ENCODE measurements around the gene AQP1.
A peak's percentile ranks its signal among the peaks of the same experiment; 100 is the strongest.

AQP1 gene

DNA sequence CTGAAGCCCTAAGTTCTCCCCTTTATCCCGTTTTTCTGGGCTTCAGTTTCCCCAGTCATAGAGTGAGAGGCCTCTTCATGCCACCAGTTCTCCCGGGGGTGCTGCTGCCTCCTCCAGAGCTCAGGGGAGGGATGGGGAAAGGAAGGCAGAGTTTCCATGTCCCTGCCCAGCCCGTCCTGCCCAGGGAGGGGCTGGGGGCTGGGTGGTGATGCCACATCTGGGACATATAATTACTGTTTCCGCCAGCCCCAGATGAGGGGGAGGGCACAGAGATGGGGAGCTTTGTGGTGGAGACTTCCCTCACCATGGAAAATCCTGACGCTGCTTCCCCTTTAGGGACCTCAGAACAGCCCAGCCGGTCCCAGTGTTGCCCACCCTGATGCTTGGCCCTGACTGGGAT lies 4.1 kb downstream of the AQP1 start:
- no peak for DNase-seq
- intact Hi-C loops (cut with DNase I): no loop called here

DNA sequence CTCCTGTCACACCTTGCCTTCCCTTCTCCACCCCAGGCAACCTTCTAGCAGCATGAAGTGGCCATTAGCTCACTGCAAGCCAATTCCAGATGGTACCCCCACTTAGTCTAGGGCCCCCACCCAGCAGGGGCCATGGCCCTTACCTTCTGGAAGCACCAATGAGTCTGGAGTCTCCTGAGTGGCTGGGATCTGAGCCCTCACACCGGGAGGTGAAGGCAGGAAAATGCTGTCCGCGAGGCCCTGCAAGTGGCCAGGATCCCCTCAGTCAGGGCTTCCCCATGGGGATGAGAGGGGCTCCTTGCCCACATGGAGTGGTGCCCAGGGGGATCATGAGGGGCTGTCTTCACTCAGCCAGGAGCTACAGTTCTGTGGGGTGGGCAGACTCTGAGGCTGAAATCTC lies 4.6 kb downstream of the AQP1 start:
- intact Hi-C loops (cut with DNase I): no loop called here
- no peak for DNase-seq

DNA sequence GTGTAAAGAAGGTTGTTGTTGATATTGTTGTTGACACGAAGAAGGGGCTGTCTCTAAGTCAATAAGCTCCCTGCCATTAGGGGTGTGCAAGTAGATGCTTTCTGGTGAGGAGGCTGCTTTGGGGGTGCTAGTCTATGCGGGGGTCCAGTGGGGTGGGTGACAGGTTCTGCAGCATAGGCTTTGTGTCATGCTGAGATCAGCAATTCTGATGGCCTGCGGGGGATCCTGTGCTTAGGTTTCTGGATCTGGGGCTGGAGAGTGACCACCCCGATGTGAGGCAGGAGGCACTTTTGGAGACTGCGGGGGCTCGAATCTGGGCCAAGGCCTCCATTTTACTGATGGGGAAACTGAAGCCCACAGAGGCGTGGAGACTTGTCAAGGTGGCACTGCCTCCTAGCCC lies 5.1 kb downstream of the AQP1 start:
- intact Hi-C loops (cut with DNase I): no loop called here
- no peak for DNase-seq

DNA sequence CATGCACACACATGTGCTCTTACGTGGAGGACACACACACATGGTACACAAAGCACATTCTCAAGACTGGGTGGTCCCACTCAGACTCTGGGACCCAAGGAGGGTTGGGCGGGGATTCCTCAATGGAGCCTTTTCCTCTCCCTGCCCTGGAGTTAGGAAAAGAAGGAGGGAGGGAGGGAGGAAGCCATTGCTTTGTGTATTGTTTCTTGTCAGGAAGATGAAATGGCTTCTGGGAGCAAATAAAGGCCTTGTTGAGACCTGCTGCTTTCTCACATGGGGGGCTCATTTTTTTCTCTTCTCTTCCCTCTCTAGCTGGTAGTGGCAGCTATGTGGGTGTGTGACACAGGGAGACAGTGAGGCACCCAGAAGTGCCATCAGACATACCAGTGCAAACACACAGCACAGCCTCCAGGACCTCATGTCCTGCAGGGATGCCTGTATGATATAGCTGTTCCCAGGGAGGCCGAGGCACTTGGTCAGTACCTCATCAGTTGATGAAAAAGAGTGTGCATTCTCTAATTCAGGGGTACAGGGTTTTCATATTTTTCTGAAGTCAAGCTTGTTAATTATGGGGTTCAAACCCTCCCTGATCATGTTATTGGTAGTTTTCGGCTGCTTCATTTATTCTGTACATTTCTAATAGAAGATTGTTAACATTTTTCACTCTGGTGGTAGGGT lies 5.7 kb downstream of the AQP1 start:
- DNase-seq: no peak

DNA sequence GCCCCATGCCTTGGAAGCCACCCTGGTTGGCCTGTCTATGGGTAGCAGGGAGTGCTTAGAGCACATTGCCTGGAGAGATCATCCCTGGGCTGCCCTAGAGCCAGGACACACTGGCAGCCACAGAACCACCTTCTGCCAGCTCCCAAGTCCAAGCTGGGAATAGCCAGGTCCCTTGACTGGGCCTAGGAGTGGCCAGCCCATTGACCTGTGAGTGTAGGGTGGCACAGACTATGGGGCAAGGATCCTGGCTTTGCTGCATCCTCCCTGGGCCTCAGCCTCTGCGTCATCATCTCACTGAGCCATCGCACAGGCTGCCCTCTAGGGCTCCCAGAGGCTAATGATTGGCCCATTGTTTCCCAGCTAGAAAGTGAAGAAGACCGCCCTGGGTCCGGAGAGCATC lies 7.0 kb downstream of the AQP1 start:
- intact Hi-C loops (cut with DNase I): no loop called here

More for the DNA sequence above, 5.7 kb downstream of the AQP1 start:
- intact Hi-C loops (cut with DNase I): no loop called here

DNA sequence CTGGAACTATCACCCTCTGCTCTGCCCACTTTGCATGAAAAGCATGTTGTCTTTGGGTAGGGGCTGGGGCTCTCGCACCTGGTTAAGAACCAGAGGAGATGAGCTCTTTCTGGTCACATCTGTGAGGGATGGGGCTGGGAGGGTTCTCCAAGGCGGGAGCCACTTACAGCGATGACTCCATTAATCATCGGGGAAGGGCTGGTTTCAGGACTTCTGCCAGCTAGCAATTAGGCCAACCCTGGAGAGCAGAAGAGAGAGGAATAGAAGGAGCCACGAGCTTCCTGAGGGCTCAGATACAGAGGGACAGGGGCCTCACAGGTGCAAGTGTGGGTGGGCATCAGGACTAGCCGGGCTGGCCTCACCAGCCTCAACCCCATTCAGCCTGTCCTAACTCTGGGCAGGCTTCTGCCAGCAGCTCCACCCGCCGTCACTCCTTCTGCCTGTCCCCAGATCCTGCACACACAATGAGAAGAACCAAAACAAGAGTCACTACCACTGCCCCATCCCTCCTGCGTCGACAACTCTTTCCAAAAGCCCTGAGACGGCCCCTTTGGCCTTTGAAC lies 8.4 kb downstream of the AQP1 start:
- intact Hi-C loops (cut with DNase I): no loop called here
- peak in 10 of 42 donors; percentile 3 to 21 (median 12) for DNase-seq

More for the DNA sequence above, 7.0 kb downstream of the AQP1 start:
- peak in 2 of 42 donors; percentile 3 to 39 for DNase-seq

DNA sequence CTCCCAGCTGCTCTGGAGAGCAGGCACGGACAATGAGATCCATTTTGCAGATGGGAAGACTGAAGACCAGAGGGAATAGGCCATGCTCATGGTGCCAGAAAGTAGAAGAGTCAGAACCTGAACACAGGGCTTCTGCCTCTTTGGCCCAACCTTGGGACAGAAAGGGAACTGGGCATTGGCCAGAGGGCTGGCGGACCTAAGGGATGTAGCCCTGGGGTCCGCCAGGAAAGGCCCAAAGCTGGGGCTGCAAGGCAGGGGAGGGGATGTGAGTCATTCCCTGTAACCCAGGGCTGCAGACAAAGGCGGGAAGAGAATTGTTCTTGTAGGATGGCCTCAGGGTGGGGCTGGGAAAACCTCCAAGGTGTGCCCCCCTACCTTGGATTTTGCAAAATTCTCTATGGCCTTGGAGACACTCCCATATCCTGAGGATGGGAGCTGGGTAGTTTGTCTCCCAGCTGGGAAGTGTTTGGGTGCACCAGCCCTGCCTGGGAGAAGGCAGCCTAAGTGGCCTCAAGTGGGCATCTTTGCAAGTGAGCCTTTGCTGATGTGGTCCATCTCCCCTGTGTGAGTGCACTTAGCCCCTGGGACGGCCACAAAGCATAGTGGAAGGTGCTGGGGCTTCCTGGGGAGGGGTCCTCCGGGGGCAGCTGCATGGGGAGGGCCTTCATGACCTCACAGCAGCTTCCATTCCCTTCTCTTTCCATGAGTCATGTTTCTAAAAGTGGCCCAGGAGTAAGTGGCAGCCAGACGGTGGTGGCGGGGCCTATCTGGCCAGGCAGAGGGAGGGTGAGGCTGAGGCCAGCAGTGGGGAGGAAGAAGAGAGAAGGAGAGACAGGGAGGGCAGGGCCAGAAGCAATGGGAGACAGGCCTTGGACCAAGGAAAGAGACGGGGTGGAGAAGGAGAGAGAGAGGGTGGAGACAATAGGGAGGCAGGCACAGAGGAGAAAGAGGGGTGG lies 9.2 kb downstream of the AQP1 start:
- intact Hi-C loops (cut with DNase I): no loop called here
- peak in 21 of 42 donors; percentile 1 to 28 (median 7) for DNase-seq

DNA sequence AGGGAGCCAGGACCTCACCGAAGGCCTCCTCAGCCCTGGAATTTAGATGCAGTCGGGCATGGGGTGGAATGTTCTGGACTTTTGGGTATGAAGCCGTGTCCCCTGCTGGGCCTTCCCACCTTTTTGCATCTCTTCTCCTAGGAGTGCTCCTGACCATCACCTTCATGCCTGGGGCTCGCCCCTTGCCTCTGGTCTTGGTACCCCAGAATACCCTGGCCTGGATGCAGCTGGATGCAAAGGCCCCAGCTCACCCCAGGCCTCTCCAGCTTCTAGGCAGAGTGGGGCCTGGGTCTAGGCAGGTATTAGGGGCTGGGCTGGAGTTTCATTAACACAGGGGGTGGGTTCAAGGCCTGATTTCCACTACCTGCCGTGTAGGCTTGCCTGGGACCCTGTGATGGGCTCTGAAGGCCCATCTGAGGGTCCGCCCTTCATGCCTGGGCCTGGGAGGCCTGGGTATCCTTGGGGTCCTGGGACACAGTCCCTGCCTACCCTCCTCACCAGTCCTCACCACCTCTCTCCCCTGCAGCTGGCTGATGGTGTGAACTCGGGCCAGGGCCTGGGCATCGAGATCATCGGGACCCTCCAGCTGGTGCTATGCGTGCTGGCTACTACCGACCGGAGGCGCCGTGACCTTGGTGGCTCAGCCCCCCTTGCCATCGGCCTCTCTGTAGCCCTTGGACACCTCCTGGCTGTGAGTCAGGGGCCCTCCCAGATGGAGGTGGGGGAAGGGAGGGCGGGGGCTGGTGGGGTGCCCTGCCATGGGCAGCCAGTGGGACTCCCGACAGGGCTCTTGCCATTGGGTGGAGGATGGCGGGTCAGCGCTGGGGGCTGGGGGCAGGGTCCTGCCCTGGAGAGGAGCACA lies 10.1 kb downstream of the AQP1 start:
- peak in 23 of 42 donors; percentile 1 to 34 (median 9) for DNase-seq
- intact Hi-C loops (cut with DNase I): no loop called here

DNA sequence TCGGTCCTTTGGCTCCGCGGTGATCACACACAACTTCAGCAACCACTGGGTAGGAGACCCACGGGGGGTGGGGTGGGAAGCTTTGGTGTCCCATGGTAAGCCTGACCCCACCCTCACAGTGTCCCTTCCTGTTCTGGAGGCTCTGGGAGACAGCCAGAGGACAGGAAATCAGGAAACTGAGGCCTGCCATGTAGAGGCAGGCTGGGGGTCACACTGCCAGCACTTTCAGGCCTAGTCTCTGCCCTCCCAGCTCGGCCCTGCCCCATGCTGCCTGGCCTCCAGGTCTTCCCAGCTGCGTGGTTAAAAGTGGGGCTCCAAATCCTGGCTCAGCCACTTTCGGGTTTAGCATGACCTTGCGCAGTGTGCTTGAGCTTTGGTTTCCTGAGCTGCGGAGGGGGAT lies 10.9 kb downstream of the AQP1 start:
- intact Hi-C loops (cut with DNase I): no loop called here
- DNase-seq: peak in 22 of 42 donors; percentile 0 to 29 (median 8)

DNA sequence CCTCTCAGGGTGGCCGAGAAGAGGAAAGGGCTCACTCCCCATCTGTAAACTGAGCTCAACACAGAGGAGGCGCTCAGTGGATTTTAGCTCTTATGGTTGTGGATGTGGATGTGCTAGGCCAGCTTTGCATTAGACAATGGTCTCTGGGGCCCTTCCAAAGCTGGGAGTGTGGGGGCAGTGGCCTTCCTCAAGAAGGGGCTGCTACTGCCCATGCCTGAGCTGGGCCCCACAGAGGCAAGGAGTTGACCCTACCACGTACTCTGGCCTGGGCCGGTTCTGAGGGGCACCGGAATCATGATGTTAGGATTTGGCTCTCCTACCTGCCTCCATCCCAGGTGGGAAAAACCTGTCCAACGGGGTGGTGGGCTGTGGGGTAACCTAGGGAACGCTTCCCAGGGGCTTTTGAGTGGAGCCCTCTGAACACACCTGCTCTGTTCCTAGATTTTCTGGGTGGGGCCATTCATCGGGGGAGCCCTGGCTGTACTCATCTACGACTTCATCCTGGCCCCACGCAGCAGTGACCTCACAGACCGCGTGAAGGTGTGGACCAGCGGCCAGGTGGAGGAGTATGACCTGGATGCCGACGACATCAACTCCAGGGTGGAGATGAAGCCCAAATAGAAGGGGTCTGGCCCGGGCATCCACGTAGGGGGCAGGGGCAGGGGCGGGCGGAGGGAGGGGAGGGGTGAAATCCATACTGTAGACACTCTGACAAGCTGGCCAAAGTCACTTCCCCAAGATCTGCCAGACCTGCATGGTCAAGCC lies 11.5 kb downstream of the AQP1 start:
- intact Hi-C loops (cut with DNase I): no loop called here
- DNase-seq: peak in 30 of 42 donors; percentile 0 to 34 (median 6)

DNA sequence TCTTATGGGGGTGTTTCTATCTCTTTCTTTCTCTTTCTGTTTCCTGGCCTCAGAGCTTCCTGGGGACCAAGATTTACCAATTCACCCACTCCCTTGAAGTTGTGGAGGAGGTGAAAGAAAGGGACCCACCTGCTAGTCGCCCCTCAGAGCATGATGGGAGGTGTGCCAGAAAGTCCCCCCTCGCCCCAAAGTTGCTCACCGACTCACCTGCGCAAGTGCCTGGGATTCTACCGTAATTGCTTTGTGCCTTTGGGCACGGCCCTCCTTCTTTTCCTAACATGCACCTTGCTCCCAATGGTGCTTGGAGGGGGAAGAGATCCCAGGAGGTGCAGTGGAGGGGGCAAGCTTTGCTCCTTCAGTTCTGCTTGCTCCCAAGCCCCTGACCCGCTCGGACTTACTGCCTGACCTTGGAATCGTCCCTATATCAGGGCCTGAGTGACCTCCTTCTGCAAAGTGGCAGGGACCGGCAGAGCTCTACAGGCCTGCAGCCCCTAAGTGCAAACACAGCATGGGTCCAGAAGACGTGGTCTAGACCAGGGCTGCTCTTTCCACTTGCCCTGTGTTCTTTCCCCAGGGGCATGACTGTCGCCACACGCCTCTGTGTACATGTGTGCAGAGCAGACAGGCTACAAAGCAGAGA lies 12.2 kb downstream of the AQP1 start:
- intact Hi-C loops (cut with DNase I): no loop called here
- peak in 29 of 42 donors; percentile 0 to 39 (median 4) for DNase-seq

DNA sequence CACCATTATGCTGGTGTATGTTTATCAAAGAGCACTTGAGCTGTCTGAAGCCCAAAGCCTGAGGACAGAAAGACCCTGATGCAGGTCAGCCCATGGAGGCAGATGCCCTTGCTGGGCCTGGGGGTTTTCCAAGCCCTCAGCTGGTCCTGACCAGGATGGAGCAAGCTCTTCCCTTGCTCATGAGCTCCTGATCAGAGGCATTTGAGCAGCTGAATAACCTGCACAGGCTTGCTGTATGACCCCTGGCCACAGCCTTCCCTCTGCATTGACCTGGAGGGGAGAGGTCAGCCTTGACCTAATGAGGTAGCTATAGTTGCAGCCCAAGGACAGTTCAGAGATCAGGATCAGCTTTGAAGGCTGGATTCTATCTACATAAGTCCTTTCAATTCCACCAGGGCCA lies 13.0 kb downstream of the AQP1 start:
- peak in 26 of 42 donors; percentile 0 to 28 (median 3) for DNase-seq
- intact Hi-C loops (cut with DNase I): no loop called here

DNA sequence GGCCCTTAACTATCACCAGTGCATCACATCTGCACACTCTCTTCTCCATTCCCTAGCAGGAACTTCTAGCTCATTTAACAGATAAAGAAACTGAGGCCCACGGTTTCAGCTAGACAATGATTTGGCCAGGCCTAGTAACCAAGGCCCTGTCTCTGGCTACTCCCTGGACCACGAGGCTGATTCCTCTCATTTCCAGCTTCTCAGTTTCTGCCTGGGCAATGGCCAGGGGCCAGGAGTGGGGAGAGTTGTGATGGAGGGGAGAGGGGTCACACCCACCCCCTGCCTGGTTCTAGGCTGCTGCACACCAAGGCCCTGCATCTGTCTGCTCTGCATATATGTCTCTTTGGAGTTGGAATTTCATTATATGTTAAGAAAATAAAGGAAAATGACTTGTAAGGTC lies 13.5 kb downstream of the AQP1 start:
- peak in 23 of 42 donors; percentile 0 to 35 (median 7) for DNase-seq
- intact Hi-C loops (cut with DNase I): no loop called here

DNA sequence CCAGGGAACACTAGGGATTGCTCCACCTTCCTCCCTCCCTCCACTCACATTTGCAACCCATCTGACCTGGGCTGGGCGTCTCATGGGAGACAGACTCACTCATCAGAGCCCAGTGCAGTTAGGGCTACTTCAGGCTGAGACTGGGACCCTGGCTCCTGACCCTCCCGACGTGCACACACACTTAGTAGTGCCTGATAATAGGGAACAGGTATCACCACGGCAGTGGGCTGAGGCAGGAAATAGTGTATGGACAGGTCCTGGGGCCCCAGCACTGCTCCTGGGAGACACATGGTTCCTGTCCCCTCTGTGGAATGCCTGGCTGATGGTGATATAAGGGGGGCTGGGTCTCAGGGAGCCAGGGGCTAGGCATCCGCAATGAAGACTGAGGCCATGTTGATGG lies 14.3 kb downstream of the AQP1 start:
- DNase-seq: peak in 29 of 42 donors; percentile 0 to 28 (median 5)
- intact Hi-C loops (cut with DNase I): no loop called here

DNA sequence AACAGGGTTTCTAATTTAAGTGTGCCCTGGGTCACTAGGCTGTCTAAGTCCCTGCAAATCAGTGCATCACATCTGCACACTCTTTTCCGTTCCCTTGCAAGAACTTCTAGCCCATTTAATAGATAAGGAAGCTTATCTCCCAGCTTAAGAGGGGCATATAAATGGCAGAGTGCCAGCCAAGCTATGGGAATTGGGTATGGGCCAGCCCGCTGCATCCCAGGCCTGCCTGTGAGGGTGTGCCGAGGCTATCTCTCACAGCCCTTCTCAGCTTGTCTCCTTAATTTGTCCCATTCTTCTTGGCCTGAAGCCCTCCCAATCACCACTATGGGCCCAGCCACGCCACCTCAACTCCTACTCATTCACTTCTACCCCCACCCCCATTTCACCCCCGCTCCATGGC lies 14.7 kb downstream of the AQP1 start:
- intact Hi-C loops (cut with DNase I): no loop called here
- peak in 19 of 42 donors; percentile 0 to 32 (median 5) for DNase-seq

DNA sequence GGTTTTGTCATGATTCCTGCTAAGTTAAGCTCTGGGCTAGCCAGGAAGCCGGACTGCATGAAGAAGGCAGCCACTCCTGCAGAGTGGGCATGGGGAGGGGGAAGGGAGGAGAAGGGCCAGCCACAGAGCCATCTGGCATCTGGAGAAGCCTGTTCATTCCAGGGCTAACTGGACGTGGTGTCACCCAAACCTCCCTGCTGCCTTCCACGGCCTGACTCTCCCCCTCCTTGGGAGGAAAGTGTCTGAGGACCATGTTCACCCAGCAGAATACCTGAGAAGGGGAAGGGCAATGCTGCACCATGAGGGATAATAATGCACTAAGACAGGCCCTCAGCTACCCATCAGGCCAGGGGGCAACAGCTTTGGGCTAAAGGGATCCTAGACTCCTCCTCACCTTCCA lies 15.4 kb downstream of the AQP1 start:
- DNase-seq: peak in 12 of 42 donors; percentile 0 to 14 (median 4)
- intact Hi-C loops (cut with DNase I): no loop called here

DNA sequence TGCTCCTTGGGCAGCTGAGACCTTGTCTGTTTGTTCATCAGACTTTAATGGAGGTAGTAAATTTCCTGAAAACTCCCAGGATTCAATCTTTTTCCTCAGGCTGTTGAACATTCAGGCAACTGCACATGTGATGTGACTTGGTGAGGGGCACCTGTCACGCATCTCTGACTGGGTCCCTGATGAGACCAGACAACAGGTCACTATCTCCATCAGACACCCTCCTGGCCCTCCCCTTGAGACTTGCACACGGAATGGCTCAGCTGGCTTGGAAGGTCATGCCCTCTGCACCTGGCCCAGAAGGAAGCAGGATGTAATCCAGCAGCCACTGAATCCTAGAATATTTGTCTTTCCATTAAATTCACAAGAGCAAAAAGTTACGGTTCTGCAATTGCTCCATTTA lies 15.9 kb downstream of the AQP1 start:
- intact Hi-C loops (cut with DNase I): no loop called here
- DNase-seq: peak in 8 of 42 donors; percentile 1 to 29 (median 4)

Measured in head of caudate nucleus (tissue), 42 donors.